Activated CD8-positive, alpha-beta memory T cell treated with anti-CD3 and anti-CD28 coated beads, Interleukin-2, amount 50 U/mL, for 1 hour (primary cell): ENCODE data around the gene BTAF1.

Experiments used
- DNase-seq: peaks from one replicate; pipeline ENCODE4 v3.0.0-alpha.2; 2020; ENCODE audit errors: extremely low read depth

The BTAF1 gene

DNA sequence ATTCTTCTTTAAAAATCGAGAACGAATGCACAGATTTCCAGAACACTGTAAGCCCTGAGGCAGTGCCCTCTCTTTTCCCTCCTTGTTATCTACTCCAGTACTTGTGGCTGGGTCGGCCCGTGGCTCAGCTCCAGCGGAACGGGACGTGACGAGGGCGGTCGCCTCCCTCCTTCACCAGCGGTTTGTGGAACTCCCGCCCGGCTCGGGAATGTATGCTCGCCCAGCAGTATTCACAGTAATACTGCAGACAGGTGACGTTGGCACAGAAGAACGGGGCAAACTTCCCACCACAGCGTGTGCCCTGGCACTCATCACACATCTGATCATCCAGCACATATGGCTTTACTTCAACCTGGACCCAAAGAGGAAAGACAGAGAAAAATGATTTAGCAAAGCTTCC lies 128.5 kb downstream of the BTAF1 start:
- DNase-seq: no peak

DNA sequence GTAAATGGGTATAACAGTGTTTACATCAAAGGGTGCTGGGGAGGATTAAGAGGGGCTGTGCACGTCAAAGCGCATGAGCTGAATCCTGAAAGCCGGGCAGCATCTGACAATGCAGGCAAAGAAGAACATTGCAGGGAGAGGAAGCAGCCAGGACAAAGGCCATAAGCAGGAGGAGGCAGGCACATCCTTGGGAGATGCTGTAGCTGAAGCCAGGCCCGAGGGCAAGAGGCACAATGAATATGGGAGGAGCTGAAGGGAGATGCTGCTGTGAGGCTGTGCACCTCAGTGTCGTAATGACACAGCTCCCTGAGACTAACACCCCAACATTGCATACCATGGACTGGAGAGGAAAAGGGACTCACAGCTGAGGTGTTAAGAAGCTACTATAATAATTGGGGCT lies 129.2 kb downstream of the BTAF1 start:
- no peak for DNase-seq

DNA sequence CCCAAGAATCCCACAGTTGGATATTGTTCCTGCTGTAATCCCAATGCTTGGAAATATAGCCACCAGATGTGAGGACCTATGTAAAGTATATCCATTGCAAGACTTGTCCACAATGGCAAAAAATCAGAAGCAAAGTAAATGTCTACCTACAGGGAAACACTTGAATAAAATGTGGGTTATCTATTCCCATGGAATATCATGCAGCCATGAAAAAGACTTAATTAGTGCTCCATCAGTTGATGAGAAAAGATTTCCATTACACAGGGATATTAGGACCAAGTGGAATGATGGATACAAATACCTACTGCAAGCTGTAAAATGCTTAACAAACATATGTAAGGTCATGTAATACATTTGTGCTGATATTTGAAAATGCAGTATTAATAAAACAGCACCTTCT lies 131.2 kb downstream of the BTAF1 start:
- no peak for DNase-seq

DNA sequence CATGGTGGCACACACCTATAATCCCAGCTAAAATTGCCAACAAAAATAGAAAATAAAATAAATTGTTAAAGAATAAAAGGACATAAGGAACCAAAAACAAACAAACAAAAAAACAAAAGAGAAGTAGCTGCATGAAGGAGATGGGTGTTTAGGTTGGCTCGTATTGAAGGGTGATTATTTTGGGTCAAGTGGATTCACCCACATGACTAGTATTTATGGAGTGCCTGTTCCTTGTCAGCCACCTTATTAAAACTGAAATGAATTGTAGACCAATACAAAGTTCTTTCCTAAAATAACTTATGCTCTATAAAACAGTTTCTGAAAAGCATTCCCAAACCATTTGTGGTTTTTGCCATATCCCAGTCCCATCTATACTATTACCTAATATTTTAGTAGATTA lies 138.7 kb downstream of the BTAF1 start:
- no peak for DNase-seq

DNA sequence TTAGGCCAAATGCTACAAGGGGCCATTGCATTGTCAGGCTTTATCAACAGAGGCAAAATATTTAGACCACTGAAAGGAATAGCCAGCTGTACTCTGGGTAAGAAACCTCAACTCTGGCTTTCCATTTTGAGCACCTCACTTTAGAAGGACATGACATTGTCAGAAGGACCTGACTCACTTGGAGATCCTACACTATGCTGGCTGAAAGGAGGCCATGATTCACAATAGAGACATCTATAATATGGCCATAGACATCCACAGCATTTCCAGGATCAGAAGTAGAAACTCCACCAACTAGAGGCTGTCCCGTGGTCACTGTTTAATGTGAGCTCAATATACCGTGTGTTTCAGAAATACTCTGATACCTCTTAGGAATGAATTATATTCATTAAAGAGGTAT lies 140.9 kb downstream of the BTAF1 start:
- no peak for DNase-seq

DNA sequence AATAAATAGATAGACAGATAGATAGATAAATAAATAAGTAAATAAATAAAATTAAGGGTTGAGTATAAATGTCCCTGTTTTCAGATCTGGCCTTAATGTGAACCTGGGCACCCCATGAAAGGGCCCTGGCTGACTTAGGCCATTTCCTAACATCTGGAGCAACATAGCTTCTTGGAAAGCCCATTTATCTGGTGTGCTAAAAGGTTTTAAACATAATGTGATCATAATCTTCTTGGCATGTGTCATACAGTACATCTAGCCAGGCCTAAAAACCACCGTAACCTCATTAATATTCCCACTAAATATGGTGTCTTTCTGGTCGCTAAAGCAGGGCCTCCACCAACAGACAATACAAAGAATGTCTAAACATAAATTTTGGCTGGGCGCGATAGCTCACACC lies 142.8 kb downstream of the BTAF1 start:
- no peak for DNase-seq

DNA sequence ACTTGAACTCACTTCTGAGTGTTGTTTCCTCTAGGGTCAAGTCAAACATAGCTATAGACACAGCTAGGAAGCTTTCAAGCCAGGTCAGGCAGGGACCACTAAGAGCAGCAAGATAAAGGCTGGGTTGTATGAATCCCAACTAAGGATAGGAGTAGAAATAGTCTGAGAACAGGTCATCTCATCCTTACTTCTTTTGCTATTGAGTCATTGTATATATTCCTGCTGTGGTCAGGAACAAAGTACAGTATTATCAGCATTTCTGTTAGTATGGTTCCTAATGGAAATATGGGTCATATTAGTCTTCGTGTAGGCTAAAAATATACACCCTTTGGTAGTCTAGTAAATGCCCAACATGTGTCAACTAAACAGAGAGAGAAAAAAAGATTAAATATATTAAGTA lies 145.3 kb downstream of the BTAF1 start:
- no peak for DNase-seq

DNA sequence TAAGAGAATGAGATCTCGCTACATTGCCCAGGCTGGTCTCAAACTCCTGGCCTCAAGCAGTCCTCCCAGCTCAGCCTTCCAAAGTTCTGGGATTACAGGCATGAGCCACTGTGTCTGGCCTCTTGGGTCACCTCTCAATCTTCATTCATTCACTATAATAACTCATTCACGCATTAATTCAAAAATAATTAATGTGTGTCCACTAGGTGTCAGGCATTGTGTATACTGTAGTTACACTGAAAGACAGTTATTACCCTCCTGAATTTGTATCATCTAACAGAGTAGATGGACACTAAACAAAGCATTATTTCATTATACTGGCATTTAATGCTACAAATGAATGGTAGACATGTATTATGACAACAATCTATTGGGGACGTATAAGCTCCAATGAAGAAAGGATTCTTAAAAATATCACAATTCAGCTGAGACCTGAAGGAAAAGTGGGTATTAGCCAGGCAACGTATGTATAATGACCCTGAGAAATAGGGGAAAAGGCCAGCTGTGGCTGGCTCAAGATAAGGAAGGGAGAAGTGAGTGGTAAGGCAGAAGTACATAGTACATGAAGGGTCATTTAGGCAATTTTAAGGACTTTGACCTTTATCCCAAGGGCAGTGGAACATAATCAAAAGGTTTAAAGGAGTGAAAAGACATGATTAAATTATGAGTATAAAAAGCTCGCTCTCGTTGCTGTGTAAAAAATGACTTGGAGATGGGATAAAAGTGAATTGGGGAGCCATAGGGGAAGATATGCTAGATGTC lies 150.7 kb downstream of the BTAF1 start:
- DNase-seq: no peak

DNA sequence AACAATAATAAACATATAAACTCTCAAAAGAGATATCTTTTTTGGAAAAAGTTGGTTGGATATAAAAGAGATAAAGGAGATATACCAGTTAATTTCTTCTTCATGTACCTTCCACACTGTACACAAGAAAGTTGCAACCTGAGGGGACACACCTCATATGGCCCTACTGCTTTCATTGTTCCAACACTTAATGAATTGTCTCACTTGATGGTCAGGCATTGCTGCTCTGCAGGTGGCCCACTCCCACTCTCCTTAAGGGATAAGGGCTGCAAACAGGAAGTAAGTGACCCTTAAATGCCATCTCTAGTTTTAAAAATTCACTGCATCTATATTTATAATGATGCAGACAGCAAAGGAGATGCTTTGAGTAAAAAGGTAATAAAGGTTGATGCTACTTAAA lies 152.3 kb downstream of the BTAF1 start:
- no peak for DNase-seq

DNA sequence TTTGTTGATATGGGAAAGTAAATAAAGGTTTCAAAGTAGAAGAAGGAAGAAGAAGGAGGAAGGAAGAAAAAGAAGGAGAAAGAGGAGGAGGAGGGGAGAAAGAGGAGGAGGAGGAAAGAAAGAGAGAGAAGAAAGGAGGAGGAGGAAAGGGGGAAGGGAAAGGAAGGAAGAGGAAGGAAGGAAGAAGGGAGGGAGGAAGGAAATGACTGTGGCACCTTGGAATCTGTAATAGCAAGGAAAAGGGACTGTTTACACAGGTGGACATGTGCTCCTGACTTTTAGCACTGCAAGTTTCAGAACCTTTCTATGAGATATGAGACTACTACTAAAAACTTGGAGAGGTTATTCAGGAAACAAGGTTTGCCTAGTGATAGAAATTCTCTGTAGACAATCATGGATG lies 153.2 kb downstream of the BTAF1 start:
- DNase-seq: no peak

DNA sequence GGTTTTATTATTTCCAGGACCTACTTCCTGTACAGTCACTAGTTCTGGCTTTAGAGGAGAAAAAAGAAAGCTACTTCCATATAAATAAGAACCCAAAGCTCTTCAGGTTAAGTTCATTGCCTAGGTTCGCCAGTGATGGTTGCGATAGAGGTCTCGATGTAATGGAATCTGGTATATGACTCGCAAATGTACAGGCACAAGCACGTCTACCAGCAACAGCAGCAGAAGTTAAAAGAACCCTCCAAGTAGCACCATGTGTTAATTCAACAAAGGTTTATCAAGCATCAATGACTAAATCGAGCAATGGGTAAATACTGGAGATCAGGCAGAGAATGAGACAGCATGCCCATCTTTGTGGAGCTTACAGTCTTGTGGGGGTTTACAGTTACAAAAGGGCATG lies 155.4 kb downstream of the BTAF1 start:
- no peak for DNase-seq
